Hepatocyte (in vitro differentiated cells): ENCODE data around the gene OR4C5. TPM values are rescaled to one million over a fixed set of nuclear protein-coding genes. Genes with fewer than 3 reads are reported as not detected.
"Not testable (repeated sequence)": the region's sequence is repeated elsewhere in the genome, so short reads cannot be mapped to it uniquely, and the experiment has no call there.

Experiments used
- DNase-seq: peaks from one replicate; pipeline ENCODE4 v3.0.0-alpha.2; 2016; ENCODE audit warnings: low spot score
- H2AFZ ChIP-seq: fragments of 200-600 bp; sonication (generic); 2 replicates; pipeline ENCODE4 v1.6.0; 2016; ENCODE audit warnings: antibody characterized with exemption, mild to moderate bottlenecking
- H3K27ac ChIP-seq: fragments of 200-600 bp; sonication (generic); 2 replicates; pipeline ENCODE4 v1.5.1; 2016; ENCODE audit warnings: mild to moderate bottlenecking
- H3K27me3 ChIP-seq: fragments of 200-600 bp; sonication (generic); 2 replicates; pipeline ENCODE4 v1.6.1; 2016
- H3K36me3 ChIP-seq: fragments of 200-600 bp; sonication (generic); replicated peaks from 2 replicates; pipeline ENCODE4 v1.5.1; 2016; ENCODE audit warnings: low read depth; ENCODE audit not compliant: insufficient read depth
- H3K4me1 ChIP-seq: fragments of 200-600 bp; sonication (generic); 2 replicates; pipeline ENCODE4 v1.5.1; 2016; ENCODE audit warnings: mild to moderate bottlenecking, moderate library complexity; ENCODE audit not compliant: insufficient read depth
- H3K4me2 ChIP-seq: fragments of 200-600 bp; sonication (generic); 2 replicates; pipeline ENCODE4 v1.6.0; 2016
- H3K4me3 ChIP-seq: fragments of 200-600 bp; sonication (generic); 2 replicates; pipeline ENCODE4 v1.5.1; 2016; ENCODE audit warnings: mild to moderate bottlenecking
- H3K79me2 ChIP-seq: fragments of 200-600 bp; sonication (generic); 2 replicates; pipeline ENCODE4 v1.6.0; 2017; ENCODE audit warnings: mild to moderate bottlenecking
- H3K9me2 ChIP-seq: fragments of 200-600 bp; sonication (generic); replicated peaks from 2 replicates; pipeline ENCODE4 v1.6.0; 2017; ENCODE audit warnings: mild to moderate bottlenecking; ENCODE audit not compliant: insufficient read depth
- H3K9me3 ChIP-seq: fragments of 200-600 bp; sonication (generic); 2 replicates; pipeline ENCODE4 v1.5.1; 2016; ENCODE audit warnings: low read depth, mild to moderate bottlenecking
- H4K20me1 ChIP-seq: fragments of 200-600 bp; sonication (generic); 2 replicates; pipeline ENCODE4 v1.6.0; 2016; ENCODE audit warnings: mild to moderate bottlenecking; ENCODE audit not compliant: insufficient read depth, poor library complexity, severe bottlenecking
- EZH2 ChIP-seq: fragments of 200-600 bp; sonication (generic); IDR thresholded peaks from 2 replicates; pipeline ENCODE4 v1.6.1; 2016; ENCODE audit warnings: antibody characterized with exemption, mild to moderate bottlenecking, borderline replicate concordance
- EZH2phosphoT487 ChIP-seq: fragments of 200-600 bp; sonication (generic); IDR thresholded peaks from one replicate; pipeline ENCODE4 v1.6.1; 2018; ENCODE audit warnings: antibody characterized with exemption, mild to moderate bottlenecking, low read depth, moderate library complexity; ENCODE audit not compliant: unreplicated experiment, severe bottlenecking
- WGBS: methylation state at CpG from one replicate; pipeline ENCODE4 v1.1.6; 2016; ENCODE audit warnings: low lambda C conversion rate; ENCODE audit errors: missing lambda C conversion rate; 5-methylcytosine and 5-hydroxymethylcytosine counted together
- polyA plus RNA-seq: library from polyadenylated mRNA; unstranded; fragments of >200 nt; fragmentation: Nextera tagmentation; extraction: Ambion mirVana; gene quantifications from 2 replicates; pipeline ENCODE4 v1.2.1, GENCODE V29; 2016
- total RNA-seq: library from RNA; depleted of rRNA; stranded (reverse); fragments of >200 nt; gene quantifications from 2 replicates; pipeline ENCODE4 v1.2.3, GENCODE V29; 2014
- TF ChIP-seq, protein P1 (sequence below): fragments of 200-600 bp; sonication (generic); IDR thresholded peaks from 2 replicates; pipeline ENCODE4 v1.5.1; 2016; ENCODE audit warnings: antibody characterized with exemption, mild to moderate bottlenecking; ENCODE audit not compliant: poor library complexity

The OR4C5 gene
- total and polyA plus RNA-seq, 2 experiments from 2014 or later: not detected

DNA sequence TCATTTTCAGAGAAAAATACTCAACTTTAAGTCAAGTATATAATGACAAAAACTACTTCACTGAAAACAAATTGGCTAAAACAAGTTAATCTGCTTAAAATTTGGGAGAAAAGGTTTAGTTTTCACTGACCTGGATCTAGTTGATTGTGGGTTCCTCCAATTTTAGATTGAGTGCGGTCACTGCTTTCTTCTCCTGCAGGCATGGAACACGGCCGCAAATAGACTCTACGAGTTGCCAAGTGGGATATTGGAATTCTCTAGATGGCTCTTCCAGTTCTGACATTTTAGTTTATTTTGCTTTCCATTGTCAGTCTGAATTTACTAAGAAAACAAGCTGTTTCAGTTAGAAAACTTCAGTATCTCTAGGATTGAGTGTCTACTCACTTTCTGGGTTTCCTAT lies 12.3 kb downstream of the OR4C5 start:
- Histone ChIP-seq H3K36me3 (no peaks in the 10 kb centered on the region), H3K27ac (no peak overlapping the region), H3K9me2 (no peaks in the 10 kb centered on the region), H2AFZ (no peak overlapping the region), H4K20me1 (no peaks in the 10 kb centered on the region), H3K4me2 (no peak overlapping the region), H3K27me3 (no peaks in the 10 kb centered on the region), H3K4me1 (no peaks in the 10 kb centered on the region), H3K4me3 (no peak overlapping the region), H3K9me3 (no peaks in the 10 kb centered on the region), H3K79me2 (no peaks in the 10 kb centered on the region)
- WGBS: 93% methylated on average over 4 of the region's 4 CpGs
- DNase-seq: no peak
- TF ChIP-seq EZH2phosphoT487: no peak
- TF ChIP-seq EZH2: no peak
- TF ChIP-seq, protein P1, sequence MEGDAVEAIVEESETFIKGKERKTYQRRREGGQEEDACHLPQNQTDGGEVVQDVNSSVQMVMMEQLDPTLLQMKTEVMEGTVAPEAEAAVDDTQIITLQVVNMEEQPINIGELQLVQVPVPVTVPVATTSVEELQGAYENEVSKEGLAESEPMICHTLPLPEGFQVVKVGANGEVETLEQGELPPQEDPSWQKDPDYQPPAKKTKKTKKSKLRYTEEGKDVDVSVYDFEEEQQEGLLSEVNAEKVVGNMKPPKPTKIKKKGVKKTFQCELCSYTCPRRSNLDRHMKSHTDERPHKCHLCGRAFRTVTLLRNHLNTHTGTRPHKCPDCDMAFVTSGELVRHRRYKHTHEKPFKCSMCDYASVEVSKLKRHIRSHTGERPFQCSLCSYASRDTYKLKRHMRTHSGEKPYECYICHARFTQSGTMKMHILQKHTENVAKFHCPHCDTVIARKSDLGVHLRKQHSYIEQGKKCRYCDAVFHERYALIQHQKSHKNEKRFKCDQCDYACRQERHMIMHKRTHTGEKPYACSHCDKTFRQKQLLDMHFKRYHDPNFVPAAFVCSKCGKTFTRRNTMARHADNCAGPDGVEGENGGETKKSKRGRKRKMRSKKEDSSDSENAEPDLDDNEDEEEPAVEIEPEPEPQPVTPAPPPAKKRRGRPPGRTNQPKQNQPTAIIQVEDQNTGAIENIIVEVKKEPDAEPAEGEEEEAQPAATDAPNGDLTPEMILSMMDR: no peak

DNA sequence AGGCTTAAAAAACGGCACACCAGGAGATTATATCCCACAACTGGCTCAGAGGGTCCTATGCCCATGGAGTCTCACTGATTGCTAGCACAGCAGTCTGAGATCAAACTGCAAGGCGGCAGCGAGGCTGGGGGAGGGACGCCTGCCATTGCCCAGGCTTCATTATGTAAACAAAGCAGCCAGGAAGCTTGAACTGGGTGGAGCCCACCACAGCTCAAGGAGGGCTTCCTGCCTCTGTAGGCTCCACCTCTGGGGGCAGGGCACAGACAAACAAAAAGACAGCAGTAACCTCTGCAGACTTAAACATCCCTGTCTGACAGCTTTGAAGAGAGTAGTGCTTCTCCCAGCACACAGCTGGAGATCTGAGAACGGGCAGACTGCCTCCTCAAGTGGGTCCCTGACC lies 20.0 kb downstream of the OR4C5 start:
- 60% methylated on average over 5 of the region's 5 CpGs for WGBS
- H3K9me3 ChIP-seq, H4K20me1 ChIP-seq, H3K4me3 ChIP-seq, H3K79me2 ChIP-seq, DNase-seq, H3K36me3 ChIP-seq, H3K27ac ChIP-seq, H3K4me2 ChIP-seq, H3K4me1 ChIP-seq, H3K9me2 ChIP-seq, H2AFZ ChIP-seq, H3K27me3 ChIP-seq: not testable (repeated sequence)

DNA sequence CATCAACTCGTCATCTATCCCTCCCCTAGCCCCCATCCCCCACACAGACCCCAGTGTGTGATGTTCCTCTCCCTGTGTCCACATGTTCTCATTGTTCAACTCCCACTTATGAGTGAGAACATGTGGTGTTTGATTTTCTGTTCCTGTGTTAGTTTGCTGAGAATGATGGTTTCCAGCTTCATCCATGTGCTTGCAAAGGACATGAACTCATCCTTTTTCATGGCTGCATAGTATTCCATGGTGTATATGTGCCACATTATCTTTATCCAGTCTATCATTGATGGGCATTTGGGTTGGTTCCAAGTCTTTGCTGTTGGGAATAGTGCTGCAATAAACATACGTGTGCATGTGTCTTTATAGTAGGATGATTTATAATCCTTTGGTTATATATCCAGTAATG lies 23.8 kb downstream of the OR4C5 start:
- H3K9me3 ChIP-seq, H3K36me3 ChIP-seq, H2AFZ ChIP-seq, H3K79me2 ChIP-seq, H3K4me1 ChIP-seq, H3K9me2 ChIP-seq, H3K4me2 ChIP-seq, H3K27me3 ChIP-seq, DNase-seq, H3K27ac ChIP-seq, H3K4me3 ChIP-seq, H4K20me1 ChIP-seq: not testable (repeated sequence)
- 52% methylated on average over 2 of the region's 2 CpGs for WGBS

DNA sequence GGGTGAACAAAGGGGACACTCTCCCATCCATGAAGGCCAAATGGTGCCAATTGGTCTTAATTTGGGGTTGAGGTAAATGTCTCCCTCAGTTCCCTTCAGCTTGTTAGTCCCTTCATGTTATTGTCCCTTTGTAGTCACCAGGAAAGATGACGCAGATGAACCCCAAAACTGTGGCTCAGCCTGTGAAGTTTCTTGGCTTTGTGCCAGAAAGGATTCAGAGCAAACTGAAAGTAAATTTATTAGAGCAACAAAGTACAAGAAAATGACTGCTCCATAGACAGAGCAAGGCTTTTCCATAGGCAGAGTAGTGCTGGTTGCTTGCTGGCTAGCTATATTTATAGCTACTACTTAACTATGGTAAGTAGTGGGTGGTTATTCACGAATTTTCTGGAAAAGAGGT lies 24.8 kb downstream of the OR4C5 start:
- Histone ChIP-seq H3K9me3 (no peaks in the 10 kb centered on the region), H3K27ac (no peak overlapping the region), H2AFZ (no peak overlapping the region), H3K4me2 (no peak overlapping the region), H3K27me3 (no peaks in the 10 kb centered on the region), H3K4me3 (no peak overlapping the region), H3K79me2 (no peaks in the 10 kb centered on the region), H3K36me3 (no peaks in the 10 kb centered on the region), H3K9me2 (no peaks in the 10 kb centered on the region), H4K20me1 (no peaks in the 10 kb centered on the region), H3K4me1 (no peaks in the 10 kb centered on the region)
- no peak for TF ChIP-seq EZH2
- WGBS: 55% methylated on average over 2 of the region's 2 CpGs
- no peak for DNase-seq

DNA sequence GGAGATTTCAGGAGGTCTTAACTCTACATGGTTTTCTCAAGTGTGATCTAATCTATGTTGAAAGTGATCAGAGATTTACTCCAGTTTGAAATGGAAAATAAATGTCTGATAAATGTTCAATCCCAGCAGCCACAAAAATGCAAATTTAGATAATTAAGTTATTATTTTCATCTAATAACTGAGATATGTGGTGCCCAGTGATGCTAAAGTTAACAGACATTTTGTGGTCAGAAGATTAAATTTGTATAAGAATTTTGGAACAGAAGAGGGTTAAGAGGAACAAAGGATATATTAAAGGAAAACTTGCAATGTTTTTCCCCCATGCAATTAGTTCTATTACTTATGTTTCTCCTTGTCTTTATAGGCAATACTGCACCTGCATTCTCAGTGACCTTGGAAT lies 41.6 kb downstream of the OR4C5 start, which contains the start of gene OR4C3:
Gene OR4C3, plus strand, starts transcription at position 301 of the 400 bp plus-strand sequence. CDS start 102 bp downstream, outside the sequence.
- not testable (repeated sequence) for DNase-seq

DNA sequence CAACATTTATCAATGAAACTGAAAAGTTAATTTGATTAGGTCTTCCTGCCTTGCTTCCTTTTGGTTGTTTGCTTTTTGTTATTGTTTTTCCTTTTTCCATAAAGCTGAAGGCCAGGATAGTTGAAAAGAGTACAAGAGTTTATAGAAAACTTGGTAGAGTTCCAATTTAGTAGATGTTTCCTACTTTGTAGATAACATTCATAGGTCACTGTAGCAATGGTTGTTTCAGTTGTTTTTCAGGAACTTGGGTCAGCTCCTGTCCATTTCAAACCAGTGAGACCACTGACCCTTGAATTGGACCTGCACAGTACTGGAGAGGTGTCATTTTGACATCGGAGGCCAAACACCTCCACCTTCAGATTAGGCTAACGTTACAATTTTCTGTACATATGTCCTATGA lies 46.5 kb downstream of the OR4C5 start:
- H3K9me2 ChIP-seq, H3K4me3 ChIP-seq, H3K27me3 ChIP-seq, H3K4me2 ChIP-seq, H3K4me1 ChIP-seq, H4K20me1 ChIP-seq, H3K9me3 ChIP-seq, H3K79me2 ChIP-seq, H3K27ac ChIP-seq, H3K36me3 ChIP-seq, H2AFZ ChIP-seq, DNase-seq: not testable (repeated sequence)
- WGBS: 51% methylated on average over 2 of the region's 2 CpGs

More for the DNA sequence above, 41.6 kb downstream of the OR4C5 start, which contains the start of gene OR4C3:
- not testable (repeated sequence) for H3K27me3 ChIP-seq, H4K20me1 ChIP-seq, H3K9me3 ChIP-seq, H3K9me2 ChIP-seq, H3K4me3 ChIP-seq, H3K4me2 ChIP-seq, H3K27ac ChIP-seq, H3K36me3 ChIP-seq, H3K4me1 ChIP-seq, H2AFZ ChIP-seq, H3K79me2 ChIP-seq

Other genes starting within 250 kb of the OR4C5 start
- gene OR4B1, start 149.7 kb downstream of the OR4C5 start, total RNA-seq: not detected in 2 replicates
- gene OR4B1, start 149.7 kb downstream of the OR4C5 start, polyA plus RNA-seq: not detected in 2 replicates
- not detected in 2 replicates for gene OR4X2, start 121.4 kb downstream of the OR4C5 start, total RNA-seq
- gene OR4X2, start 121.4 kb downstream of the OR4C5 start, polyA plus RNA-seq: not detected in 2 replicates
- not detected in 2 replicates for gene OR4X1, start 102.6 kb downstream of the OR4C5 start, total RNA-seq
- gene OR4X1, start 102.6 kb downstream of the OR4C5 start, polyA plus RNA-seq: not detected in 2 replicates
- gene OR4S1, start 60.2 kb downstream of the OR4C5 start, total RNA-seq: not detected in 2 replicates
- not detected in 2 replicates for gene OR4S1, start 60.2 kb downstream of the OR4C5 start, polyA plus RNA-seq
- gene OR4C3, start 41.5 kb downstream of the OR4C5 start, total RNA-seq: not detected in 2 replicates
- not detected in 2 replicates for gene OR4C3, start 41.5 kb downstream of the OR4C5 start, polyA plus RNA-seq
- not detected in 2 replicates for gene OR4A47, start 122.3 kb upstream of the OR4C5 start, total RNA-seq
- not detected in 2 replicates for gene OR4A47, start 122.3 kb upstream of the OR4C5 start, polyA plus RNA-seq